NCI-H2227 (cell line): ENCODE measurements around the gene CABP7.
A peak's percentile ranks its signal among the peaks of the same experiment; 100 is the strongest.

ENCODE experiments used
- DNase-seq: peaks from one replicate; lab custom pipeline; 2025; ENCODE audit not compliant: unreplicated experiment; lab: John Stamatoyannopoulos, UW

Gene CABP7

DNA sequence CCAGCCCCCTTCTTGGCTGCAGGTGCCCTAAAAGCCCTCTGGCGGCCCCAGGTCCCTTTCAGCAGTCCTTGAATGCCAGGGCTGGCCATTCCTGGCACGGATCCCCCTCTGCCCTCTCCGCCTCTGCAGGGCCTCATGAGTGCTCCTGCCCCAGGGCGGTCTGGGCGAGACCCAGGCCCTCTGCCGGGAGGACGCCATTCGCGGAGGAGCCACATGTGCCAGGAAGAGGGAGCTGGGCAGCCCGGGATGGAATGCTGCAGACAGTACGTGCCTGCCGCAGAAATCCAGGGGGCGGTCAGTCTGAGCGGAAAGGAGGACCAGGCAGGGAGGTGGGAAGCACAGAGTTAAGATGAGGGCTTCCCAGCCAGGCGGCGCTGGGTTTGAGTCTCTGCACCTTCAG, 2.8 kb downstream of the CABP7 start:
- DNase-seq: no peak

DNA sequence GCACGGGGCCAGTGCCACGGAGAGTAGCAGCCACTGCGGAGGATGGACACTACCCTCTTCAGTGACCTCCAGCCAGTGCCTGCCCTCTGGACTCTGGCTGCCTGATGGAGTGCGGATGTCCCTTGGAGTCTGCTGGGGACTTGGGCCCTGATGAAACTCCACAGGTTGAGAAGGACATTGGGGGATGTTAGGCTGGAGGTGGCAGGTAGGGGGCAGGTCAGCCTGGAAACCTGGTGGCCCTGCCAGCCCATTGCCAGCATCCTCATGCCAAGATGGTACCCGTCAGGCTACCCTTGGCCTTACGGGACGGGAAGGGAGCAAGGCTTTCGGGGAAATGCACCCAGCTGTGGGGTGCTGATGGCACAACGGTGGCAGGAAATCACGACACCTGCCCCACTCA, 4.0 kb downstream of the CABP7 start:
- DNase-seq: no peak

DNA sequence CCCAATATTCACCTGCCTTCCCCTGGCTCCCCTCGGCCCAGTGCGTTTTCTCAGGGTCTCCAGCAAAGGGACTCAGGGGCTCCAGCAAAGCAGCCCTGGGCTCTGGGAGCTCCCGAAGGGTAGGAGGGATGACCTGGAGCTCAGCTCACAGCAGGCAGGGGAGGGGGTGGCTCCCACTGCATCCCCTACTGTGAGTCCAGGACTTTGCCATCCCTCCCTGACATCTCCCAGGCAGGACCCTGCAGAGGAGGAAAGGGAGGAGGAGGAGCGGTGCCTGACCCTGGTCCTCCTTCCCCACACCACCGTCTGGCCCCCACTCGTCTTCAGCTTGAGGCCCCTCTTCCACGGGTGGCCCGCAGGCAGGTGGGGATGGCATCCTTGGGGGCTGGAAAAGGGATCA, 5.0 kb downstream of the CABP7 start:
- no peak for DNase-seq

DNA sequence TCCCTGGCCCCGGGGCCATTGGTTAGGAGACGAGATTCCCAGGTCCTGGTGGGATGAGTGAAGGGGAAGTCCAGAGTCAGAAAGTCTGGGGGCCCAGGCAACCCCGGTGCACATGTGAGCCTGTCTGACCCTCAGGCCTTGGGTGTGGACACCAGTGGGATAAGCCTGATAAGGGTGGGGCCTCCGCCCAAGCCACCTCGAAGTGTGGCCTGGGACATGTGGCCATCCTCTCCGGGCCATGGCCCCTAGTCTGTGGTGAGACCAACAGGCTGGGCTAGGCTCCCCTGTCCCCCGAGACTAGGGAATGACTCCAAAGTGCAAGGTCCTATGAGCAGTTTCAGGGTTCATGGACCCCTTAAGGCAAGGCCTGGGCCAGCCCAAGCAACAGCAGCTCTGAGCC, 6.3 kb downstream of the CABP7 start:
- DNase-seq: no peak

DNA sequence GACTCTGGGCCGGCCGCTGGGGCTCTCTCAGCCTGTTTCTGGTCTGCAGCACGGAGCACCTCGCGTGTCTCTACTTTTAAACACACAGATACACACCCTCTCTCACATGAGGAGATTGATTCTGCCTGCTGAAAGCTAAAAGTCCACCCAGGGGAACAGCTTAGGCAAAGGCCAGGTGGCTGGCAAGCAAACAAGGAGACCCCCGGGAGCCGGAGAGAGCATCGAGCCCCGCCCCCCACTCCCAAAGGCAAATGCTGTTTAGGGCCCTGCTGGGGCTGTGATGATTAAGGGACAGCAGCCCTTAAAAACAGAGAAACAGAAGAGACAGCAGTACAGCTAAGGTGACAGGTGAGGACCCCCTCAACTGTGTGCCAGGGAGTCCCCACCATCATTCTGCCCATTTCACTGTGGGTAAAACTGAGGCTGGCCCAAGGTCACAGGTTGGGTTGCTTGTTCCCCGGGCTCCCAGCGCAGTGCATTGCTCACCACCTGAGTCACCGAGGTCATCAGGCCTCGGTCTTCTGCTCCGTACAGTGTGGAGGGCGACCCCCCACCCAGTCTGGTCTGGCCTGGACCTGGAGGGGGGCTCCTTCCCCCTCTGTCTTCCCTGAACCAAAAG, 6.8 kb downstream of the CABP7 start:
- DNase-seq: no peak

DNA sequence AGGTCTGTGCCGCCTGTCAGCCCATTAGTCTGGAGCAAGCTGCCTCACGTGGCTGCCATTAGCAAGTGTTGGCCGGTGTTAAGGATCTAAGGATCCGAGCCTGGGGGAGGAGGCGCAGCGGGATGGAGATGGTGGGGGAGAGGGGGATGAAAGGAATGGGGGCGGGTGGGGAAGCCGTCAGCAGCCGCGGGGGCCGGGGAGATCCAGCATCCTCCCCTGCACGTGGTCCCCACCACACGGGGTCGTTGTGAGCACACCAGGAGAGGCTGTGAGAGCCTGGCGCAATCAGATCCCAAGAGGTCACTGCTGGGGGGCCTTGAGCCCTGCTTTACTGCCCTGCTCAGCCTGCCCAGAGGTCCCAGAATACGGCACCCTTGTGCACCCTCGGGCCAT, 7.3 kb downstream of the CABP7 start:
- peak; percentile 65 for DNase-seq

DNA sequence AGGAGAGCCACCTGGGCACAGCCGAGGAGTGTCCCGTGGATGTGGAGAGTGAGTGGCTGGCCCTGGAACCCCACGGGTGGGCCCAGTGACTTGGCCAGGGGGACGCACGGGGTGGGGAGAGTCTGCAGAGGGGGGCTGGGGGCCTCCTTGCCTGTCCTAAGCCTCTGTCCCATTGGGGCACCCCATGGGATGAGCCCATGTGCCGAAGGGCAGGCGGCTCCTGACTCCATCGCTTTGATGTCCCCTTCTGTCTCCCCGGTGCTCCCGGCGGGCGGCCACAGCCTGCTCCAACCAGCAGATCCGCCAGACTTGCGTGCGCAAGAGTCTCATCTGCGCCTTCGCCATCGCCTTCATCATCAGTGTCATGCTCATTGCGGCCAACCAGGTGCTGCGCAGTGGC, 9.4 kb downstream of the CABP7 start:
- no peak for DNase-seq

DNA sequence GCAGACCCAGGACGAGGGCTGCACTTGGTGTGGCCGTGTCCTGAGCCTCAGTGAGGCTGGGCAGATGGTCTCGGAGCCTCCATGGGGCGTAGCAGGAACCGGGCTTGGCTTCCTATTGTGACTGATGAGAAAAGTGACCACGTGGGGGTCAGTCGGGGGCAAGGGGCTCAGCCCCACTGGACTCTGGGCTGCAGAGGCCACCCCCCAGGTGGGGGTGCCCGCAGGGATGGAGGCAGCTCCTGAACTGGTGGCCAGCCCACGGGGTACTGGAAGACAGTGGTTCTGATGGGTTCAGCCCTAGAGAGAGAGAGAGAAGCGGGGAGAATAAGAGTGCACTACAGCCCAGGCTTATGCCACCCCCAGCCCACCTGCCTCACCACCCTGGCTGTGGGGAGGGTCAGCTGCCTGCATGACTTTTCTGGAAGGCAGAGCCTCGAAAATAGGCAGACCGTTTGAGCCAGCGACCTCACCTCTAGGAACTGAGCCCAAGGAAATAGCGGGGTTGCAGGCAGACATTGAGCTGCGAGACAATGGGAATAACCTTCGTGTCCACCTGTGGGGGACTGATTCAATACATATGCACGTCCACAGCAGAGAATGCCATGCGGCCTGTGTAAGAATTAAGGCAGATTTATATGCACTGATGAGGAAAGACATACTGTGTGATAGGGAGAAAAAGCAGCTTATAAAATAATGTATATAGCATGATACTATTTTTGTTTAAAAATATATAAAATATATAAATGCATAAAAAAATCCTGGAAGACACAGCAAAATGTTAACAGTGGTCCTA, 11.5 kb downstream of the CABP7 start:
- DNase-seq: no peak

DNA sequence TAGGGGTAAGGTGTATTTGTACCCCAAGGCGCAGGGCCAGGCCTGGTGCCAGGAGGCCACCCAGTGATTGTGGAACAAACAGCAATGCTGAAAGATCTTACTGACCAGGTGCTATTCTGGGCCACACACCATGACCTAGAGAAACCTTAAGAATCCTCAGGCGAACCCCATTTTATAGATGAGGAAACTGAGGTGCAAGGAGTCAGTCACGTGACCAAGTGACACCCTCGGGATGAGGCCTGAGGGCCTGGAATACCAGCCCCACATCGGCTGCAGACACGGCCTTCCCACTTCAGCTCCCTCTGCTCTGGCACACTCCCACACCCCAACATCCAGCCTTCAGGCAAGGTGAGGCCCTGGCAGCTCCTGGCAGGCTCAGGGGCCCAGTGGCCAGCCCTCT, 13.1 kb downstream of the CABP7 start:
- no peak for DNase-seq

DNA sequence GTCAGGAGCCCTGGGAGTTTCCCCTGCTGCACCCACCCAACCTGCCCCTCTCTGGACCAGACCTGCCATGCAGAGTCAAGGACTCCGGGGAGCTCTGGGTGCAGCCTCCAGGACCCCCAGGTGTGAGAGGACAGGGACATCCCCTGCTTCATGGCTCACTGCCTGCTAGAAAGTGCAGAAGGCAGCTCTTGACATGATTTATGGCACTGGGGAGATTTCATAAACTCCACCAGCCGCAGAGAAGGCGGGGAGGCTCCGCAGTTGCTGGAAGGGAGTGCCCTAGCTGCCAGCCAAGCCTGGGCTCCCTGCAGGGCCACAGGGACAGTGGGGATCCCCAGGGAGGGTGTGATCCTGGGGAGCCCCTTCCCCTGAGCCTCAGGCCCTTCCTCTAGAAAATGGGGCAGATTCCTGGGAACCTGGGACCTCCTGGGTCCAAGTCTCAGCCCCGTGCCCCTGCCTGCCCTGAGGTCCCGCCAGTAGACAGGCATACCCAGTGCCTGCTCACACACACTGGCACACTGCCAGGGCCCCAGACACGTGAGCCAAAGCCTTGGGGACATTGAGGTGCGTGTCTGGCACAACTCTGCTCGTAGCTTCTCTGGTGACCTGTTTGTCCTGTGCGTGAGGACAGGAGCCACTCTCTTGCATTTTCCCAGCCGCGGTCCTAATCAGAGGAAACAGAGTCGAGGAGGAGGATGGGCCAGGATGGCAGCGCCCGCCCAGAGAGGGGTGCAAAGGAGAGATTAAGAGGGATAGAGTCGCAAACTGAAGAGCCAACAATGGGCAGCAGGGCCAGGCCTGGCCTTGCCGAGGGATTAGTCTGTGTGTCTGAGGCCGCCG, 13.8 kb downstream of the CABP7 start:
- peak; percentile 55 for DNase-seq

DNA sequence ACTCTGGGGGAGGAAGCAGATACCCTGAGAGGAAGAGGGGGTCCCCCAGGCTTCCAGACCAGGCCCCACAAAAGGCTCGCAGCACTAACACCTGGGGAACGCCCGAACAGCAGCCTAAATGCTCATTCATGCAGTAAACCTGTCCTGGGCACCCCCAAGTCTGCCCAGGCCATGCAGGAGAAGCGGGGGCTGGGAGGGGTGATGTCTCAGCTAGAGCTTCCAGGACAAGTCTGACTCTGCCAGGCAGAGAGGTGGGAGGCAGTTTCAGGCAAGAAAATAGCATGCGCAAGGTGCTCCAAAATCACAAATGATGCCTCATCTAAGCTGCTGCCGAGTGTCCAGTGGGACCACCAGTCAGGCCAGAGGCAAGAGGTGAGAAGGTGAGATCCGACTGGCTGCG, 14.6 kb downstream of the CABP7 start:
- DNase-seq: no peak

DNA sequence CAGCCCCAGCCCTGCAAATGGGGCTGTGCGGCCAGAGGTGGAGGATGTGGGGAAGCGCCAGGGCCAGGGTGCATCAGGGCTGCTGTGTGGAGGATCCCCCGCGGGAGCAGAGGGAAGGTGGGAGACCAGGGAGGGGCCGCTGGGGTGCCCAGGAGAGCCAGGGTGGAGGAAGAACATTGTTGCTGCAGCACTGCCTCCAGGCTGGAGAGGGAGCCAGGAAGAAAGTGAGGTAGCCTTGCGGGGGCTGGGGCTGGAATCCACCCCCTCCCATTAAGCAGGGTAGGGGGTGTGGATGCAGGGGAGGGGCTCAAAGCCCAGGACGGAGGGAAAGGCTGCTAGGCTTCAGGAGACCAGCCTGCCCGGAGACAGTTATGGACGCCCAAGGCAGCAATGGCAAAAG, 15.0 kb downstream of the CABP7 start:
- no peak for DNase-seq

DNA sequence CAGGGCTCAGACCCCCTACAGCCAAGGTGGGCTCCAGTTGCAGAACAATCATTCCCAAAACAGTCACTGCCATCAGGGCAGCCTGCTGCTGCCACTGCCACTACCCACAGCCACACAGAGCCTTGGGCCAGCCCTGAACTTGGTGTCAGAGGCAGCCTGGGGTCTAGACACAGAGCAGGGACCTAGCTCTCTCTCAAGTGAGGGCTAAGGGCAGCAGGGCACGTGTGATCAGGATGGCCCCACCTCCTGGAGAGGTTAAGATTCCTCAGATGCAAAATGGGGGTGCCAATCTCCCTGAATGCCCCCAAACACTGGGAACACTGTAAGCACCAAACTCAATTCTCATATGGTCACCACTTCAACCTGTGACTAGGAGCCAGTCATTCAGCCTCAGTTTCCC, 15.6 kb downstream of the CABP7 start:
- DNase-seq: no peak

DNA sequence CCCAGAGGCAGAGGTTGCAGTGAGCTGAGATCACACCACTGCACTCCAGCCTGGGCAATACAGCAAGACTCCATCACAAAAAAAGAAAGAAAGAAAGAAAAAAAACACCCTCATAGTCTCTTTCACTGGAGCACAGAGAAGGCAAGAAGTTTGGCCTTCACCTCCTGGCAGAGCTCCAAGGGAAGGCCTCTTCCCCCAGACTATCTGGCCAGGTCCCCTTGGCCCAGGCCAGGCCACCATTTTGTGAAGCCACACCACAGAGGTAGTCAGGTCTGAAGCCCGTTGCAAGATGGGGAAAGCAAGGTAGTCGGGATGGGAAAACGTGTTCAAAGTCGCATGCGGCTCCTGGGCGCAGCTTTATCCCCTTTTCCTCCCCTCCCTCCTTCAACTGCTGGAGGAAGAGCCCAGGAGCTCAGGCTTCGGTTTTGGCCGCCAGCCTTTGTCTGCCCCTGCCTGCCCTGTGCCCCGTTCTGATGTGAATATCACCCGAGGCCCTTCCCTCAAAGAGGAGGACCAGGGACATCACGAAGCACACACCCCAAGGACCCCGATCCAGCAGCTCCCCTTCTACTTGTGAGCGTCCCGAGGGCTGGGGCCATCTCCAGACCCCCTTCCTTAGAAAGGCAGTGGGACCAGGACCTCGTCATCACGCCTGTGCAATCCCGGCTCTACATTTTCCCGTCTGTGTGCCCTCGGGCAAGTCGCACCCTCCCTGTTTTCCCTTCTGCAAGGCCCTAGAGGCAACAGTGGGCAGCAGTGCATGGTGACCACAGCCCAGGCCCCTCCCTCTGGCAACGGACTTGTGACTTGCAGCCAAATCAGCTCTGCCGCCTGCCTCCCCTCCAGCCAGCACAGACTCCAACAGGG, 17.7 kb downstream of the CABP7 start:
- no peak for DNase-seq

DNA sequence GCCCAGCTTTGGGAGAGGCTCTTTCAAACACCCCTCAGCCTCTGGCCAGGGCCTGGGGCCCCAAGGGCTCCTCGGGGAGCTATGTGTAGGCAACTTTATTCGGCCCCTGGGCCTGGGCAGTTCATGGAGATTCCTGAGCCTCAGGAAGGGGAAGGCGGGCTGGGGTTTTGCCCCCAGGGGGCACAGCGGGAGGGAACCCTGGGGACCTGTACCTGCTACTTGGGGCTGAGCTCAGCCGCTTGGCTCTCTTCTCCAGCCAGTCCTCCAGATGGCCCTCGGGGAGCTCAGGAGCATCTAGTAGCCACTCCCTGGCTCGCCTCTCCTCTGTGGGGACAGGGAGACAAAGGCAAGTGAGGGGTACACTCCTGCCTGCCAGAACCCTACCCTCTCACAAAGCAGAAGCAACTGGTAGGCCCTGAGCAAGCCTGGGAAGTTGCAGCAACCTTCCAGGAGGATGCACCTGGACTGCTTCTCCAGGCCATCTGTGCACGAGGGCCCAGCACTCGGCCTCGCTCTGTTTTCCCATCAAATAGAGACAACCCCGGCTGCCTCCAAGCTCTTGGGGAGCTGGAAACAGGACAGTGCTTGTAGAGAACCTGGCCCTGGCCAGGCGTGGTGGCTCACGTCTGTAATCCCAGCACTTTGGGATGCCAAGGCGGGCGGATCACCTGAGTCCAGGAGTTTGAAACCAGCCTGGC, 18.5 kb downstream of the CABP7 start:
- no peak for DNase-seq

DNA sequence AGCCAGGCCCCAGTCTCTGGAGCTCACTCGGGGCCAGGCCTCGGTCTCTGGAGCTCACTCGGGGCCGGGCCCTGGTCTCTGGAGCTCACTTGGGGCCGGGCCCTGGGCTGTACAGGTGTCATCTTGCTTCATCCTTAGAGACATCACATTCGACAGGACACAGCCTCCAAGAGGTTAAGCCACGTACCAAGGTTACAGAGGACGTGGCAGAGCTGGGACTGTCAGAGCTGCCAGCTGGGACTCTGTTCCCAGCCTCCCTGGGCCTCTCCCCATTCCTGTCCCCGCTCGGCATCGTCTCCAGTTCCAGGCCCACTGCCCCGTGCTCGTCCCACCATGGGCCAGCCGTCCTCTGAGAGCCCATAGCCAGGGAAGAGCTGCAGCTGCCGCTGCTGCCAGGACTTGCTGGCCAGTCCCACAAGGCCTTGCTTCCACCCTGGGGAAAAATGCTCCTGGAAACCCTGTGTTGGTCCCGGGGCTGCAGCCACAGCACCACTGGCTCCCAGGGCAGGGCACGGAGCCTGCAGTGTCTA, 19.6 kb downstream of the CABP7 start:
- no peak for DNase-seq

DNA sequence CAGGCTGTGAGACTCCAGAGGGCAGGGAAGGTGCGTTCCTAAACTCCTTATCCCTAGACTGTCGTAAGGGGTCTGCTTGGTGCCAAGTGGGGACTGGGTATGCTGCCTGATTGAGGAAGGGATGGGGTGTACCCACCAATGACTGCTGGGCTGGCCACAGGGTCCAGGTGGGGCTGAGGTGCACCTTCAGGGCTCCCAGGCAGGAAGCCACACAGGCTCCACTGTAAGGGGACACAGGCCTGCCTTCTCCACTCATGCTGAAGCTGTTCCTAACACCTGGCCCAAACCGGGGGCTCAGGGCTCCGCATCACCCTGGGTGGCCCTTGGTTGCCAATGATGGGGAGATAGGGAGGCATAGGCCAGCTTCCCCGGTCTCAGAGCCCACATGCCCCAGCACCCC, 20.4 kb downstream of the CABP7 start:
- no peak for DNase-seq

DNA sequence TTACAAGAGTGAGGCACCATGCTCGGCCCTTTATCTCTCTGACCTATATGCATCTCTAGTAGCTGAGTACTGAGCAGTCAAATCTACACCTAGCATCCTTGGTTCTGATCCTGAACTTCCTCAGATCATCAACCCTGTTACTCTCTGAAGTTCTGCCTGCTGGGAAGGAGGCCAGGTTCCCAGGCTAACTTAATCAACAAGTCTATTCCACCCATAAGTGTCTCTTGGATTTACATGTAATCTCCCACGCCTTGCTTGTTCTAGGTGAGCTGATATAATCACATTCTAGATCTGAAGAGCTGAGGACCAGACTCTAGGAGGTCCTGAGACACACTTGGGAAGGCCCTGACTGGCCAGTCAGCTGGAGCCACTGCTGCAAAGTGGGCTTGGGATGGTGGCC, 22.1 kb downstream of the CABP7 start:
- no peak for DNase-seq

DNA sequence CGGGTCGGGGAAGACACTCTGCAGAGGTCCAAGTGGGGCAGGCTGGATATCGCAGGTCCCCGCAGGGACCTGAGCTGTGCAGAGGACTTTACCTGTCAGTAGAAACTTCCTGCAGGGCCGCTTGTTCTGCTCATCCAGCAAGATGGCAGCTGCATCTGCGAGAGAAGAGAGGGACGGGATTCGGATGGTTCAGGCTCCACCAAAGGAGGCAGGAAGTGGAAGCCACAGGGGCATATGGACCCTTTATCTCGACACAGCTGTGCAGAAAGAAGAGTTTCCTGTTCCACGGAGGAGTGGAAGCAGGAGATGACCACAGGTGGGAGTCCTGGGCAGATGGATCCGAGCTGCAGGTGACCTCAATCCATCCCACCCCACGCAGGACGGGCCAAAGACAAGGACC, 22.5 kb downstream of the CABP7 start:
- no peak for DNase-seq

DNA sequence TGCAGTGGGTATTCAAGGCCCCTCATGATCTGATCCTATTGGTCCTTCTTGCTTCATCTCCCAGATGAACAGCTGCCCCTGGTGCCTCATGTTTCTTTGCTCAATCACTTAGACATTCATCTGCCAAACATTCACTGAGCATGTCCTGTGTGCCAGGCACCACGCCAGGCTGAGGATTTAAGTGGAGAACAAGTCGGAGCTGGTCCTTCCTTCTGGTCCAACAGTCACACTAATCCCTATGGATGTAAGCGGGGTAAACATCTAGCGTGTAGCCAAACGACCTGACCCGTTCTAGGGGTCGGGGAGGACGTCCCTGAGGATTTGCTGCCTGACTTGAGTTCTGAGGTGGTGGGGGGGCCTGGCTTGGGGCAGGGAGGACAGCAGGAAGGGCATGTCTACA, 25.1 kb downstream of the CABP7 start:
- DNase-seq: no peak
